Mononuclear cell (primary cell): ENCODE results near the gene PRRX1. TPM values are rescaled to one million over a fixed set of nuclear protein-coding genes. Genes with fewer than 3 reads are reported as not detected.

Source experiments
- total RNA-seq: library from RNA; depleted of rRNA; stranded (reverse); fragments of >200 nt; gene quantifications from one replicate; pipeline ENCODE4 v1.2.3, GENCODE V29; 2012

Gene PRRX1
- total RNA-seq, 1 donor: not detected

Other genes with a start within 250 kb of the PRRX1 start
- gene GORAB, start 132.0 kb upstream of the PRRX1 start, total RNA-seq: 30.1 TPM